ENCODE measurements around the gene KLHL14. TPM values are rescaled to one million over a fixed set of nuclear protein-coding genes. Genes with fewer than 3 reads are reported as not detected.
"Not testable (repeated sequence)": the region's sequence is repeated elsewhere in the genome, so short reads cannot be mapped to it uniquely, and the experiment has no call there.

Gene KLHL14
- total RNA-seq, 1 donor from 2014 or later: 0.13 TPM

DNA sequence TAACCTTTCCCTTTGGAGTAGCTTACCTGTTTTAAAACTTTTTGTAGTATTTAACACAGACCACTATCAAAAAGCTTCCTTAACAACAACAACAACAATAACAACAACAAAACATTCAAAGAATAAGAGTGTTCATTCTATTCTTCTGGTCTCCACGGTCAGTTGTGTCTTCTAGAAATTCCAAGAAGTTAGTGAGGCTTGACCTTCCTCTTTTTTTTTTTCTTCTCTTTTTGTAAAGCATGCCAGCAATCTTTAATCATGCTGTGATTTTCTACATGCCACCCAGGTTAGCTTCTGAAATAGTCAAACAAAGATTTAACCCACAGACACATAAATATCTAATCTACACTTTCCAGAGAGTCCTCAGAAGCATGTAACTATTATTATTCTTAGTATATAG, 28.4 kb upstream of the KLHL14 start:
- H3K27me3 Mint-ChIP-seq (ENCODE audit: insufficient read depth, low read depth): peaks cover 13% of the 10 kb centered on the region
- Histone ChIP-seq H3K9me3 (ENCODE audit: low read depth) (peaks cover 4% of the 10 kb centered on the region), H3K4me3 (no peak overlapping the region), H3K27ac (no peak overlapping the region), H3K36me3 (no peaks in the 10 kb centered on the region), H3F3A (ENCODE audit: low read depth) (peaks cover 28% of the 10 kb centered on the region), H3K9ac (no peak overlapping the region), H3K4me1 (peaks cover 44% of the 10 kb centered on the region), H3K79me2 (ENCODE audit: low read depth) (no peaks in the 10 kb centered on the region), H3K27me3 (no peaks in the 10 kb centered on the region), H2AFZ (replicated peaks) (no peak overlapping the region), H4K20me1 (ENCODE audit: low read depth) (no peaks in the 10 kb centered on the region), H3K4me2 (peak overlapping the region; percentile 35)
- H3K36me3 Mint-ChIP-seq: peaks cover 17% of the 10 kb centered on the region
- peaks cover 52% of the 10 kb centered on the region for H3K4me1 Mint-ChIP-seq
- no peak for TF ChIP-seq CTCF (IDR thresholded peaks at IDR 0.05)
- TF ChIP-seq EZH2phosphoT487 (IDR thresholded peaks at IDR 0.05): no peak
- TF ChIP-seq EZH2 (IDR thresholded peaks at IDR 0.05): no peak
- no peak overlapping the region for H3K4me3 Mint-ChIP-seq
- peak; percentile 7 for DNase-seq (ENCODE audit: low spot score)
- H3K27ac Mint-ChIP-seq: peak overlapping the region; percentile 92
- H3K9me3 Mint-ChIP-seq: peaks cover 25% of the 10 kb centered on the region

- TF ChIP-seq EZH2 (IDR thresholded peaks at IDR 0.05): no peak
- TF ChIP-seq EZH2phosphoT487 (IDR thresholded peaks at IDR 0.05): no peak
- TF ChIP-seq CTCF (IDR thresholded peaks at IDR 0.05): no peak
- Histone ChIP-seq H3K4me2 (no peak overlapping the region), H3F3A (ENCODE audit: low read depth) (peaks cover 10% of the 10 kb centered on the region), H3K4me3 (no peak overlapping the region), H3K79me2 (ENCODE audit: low read depth) (no peaks in the 10 kb centered on the region), H3K27me3 (no peaks in the 10 kb centered on the region), H3K9ac (no peak overlapping the region), H3K27ac (no peak overlapping the region), H3K4me1 (peaks cover 26% of the 10 kb centered on the region), H2AFZ (replicated peaks) (no peak overlapping the region), H3K36me3 (no peaks in the 10 kb centered on the region), H3K9me3 (ENCODE audit: low read depth) (peaks cover 4% of the 10 kb centered on the region), H4K20me1 (ENCODE audit: low read depth) (no peaks in the 10 kb centered on the region)
- peaks cover 26% of the 10 kb centered on the region for H3K36me3 Mint-ChIP-seq
- H3K27me3 Mint-ChIP-seq (ENCODE audit: insufficient read depth, low read depth): peaks cover 13% of the 10 kb centered on the region
- H3K27ac Mint-ChIP-seq: no peak overlapping the region
- peaks cover 30% of the 10 kb centered on the region for H3K4me1 Mint-ChIP-seq
- no peak for DNase-seq (ENCODE audit: low spot score)
- H3K4me3 Mint-ChIP-seq: no peak overlapping the region
- H3K9me3 Mint-ChIP-seq: peaks cover 43% of the 10 kb centered on the region
These were observed 25.6 kb upstream of the KLHL14 start for GRCh38 chr18:32798209-32798960.

- H3K9ac ChIP-seq; H3K27me3 ChIP-seq; H3K4me1 Mint-ChIP-seq; H3K4me3 Mint-ChIP-seq; H3K79me2 ChIP-seq (ENCODE audit: low read depth); H3K27ac ChIP-seq; H3K4me2 ChIP-seq; DNase-seq (ENCODE audit: low spot score); H3K4me1 ChIP-seq; H2AFZ ChIP-seq (replicated peaks); H4K20me1 ChIP-seq (ENCODE audit: low read depth); H3F3A ChIP-seq (ENCODE audit: low read depth); H3K4me3 ChIP-seq; H3K9me3 ChIP-seq (ENCODE audit: low read depth); H3K36me3 ChIP-seq; H3K27ac Mint-ChIP-seq: not testable (repeated sequence)
- peaks cover 47% of the 10 kb centered on the region for H3K9me3 Mint-ChIP-seq
- peaks cover 11% of the 10 kb centered on the region for H3K27me3 Mint-ChIP-seq (ENCODE audit: insufficient read depth, low read depth)
- H3K36me3 Mint-ChIP-seq: peaks cover 26% of the 10 kb centered on the region
These were observed 21.8 kb upstream of the KLHL14 start for GRCh38 chr18:32794667-32795066.

- H3K36me3 ChIP-seq: no peaks in the 10 kb centered on the region
- Mint-ChIP-seq H3K27me3 (ENCODE audit: insufficient read depth, low read depth) (peaks cover 5% of the 10 kb centered on the region), H3K4me1 (peaks cover 30% of the 10 kb centered on the region), H3K4me3 (no peak overlapping the region), H3K36me3 (peaks cover 2% of the 10 kb centered on the region), H3K27ac (no peak overlapping the region), H3K9me3 (peaks cover 4% of the 10 kb centered on the region)
- no peaks in the 10 kb centered on the region for H3K79me2 ChIP-seq (ENCODE audit: low read depth)
- H3K4me1 ChIP-seq: no peaks in the 10 kb centered on the region
- no peak overlapping the region for H3K4me2 ChIP-seq
- no peaks in the 10 kb centered on the region for H4K20me1 ChIP-seq (ENCODE audit: low read depth)
- H3K9me3 ChIP-seq (ENCODE audit: low read depth): no peaks in the 10 kb centered on the region
- H3F3A ChIP-seq (ENCODE audit: low read depth): no peaks in the 10 kb centered on the region
- H3K27me3 ChIP-seq: peaks cover 8% of the 10 kb centered on the region
- TF ChIP-seq CTCF (IDR thresholded peaks at IDR 0.05) (no peak), EZH2phosphoT487 (IDR thresholded peaks at IDR 0.05) (no peak), EZH2 (IDR thresholded peaks at IDR 0.05) (no peak)
- H3K27ac ChIP-seq: no peak overlapping the region
- no peak for DNase-seq (ENCODE audit: low spot score)
- H2AFZ ChIP-seq (replicated peaks): peak overlapping the region; percentile 44
- no peak overlapping the region for H3K4me3 ChIP-seq
- H3K9ac ChIP-seq: no peak overlapping the region
These were observed 6.2 kb upstream of the KLHL14 start for GRCh38 chr18:32779010-32779409.

Measured in neural progenitor cell (in vitro differentiated cells).